ENCODE results near the gene ENTPD1. TPM values are rescaled to one million over a fixed set of nuclear protein-coding genes. Genes with fewer than 3 reads are reported as not detected.

ENTPD1 gene
- total RNA-seq, 1 experiment from 2014 or later = 0.92 TPM

DNA sequence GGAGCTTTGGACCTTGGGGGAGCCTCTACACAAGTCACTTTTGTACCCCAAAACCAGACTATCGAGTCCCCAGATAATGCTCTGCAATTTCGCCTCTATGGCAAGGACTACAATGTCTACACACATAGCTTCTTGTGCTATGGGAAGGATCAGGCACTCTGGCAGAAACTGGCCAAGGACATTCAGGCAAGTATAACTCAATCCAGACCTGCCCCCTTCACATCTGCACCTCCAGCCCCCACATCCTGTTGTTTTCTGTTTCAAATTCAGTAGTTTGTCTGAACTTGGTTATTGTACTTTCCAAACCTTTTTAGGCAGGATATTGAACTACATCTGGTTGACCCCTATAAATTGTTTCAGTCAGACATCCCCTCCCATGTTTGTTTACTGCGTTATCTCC, 89.4 kb downstream of the ENTPD1 start:
- intact Hi-C loops (cut with micrococcal nuclease; ENCODE audit: unreplicated experiment) = no loop called here
- CTCF ChIA-PET = interaction anchor here (6.9 kb wide), 1 partner anchor 152 kb away, joined by 84 read pairs; the partner anchor contains the start of gene TCTN3
- no peak overlapping the region for H3K4me3 ChIP-seq (ENCODE audit: low read depth, low read length, poor library complexity, severe bottlenecking)
- POLR2A ChIA-PET (ENCODE audit: low non-redundant PET) = no interaction called here
- no peak overlapping the region for H3K27ac ChIP-seq (ENCODE audit: low read depth, low read length, poor library complexity, severe bottlenecking)
- TF ChIP-seq EZH2 (IDR thresholded peaks at IDR 0.05; ENCODE audit: borderline replicate concordance, low read depth, low read length, poor library complexity, severe bottlenecking) = no peak
- TF ChIP-seq, protein P1, sequence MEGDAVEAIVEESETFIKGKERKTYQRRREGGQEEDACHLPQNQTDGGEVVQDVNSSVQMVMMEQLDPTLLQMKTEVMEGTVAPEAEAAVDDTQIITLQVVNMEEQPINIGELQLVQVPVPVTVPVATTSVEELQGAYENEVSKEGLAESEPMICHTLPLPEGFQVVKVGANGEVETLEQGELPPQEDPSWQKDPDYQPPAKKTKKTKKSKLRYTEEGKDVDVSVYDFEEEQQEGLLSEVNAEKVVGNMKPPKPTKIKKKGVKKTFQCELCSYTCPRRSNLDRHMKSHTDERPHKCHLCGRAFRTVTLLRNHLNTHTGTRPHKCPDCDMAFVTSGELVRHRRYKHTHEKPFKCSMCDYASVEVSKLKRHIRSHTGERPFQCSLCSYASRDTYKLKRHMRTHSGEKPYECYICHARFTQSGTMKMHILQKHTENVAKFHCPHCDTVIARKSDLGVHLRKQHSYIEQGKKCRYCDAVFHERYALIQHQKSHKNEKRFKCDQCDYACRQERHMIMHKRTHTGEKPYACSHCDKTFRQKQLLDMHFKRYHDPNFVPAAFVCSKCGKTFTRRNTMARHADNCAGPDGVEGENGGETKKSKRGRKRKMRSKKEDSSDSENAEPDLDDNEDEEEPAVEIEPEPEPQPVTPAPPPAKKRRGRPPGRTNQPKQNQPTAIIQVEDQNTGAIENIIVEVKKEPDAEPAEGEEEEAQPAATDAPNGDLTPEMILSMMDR (conservative IDR thresholded peaks at IDR 0.05; ENCODE audit: low read depth, low read length) = no peak
- H3K36me3 ChIP-seq (ENCODE audit: insufficient read depth, low read length, poor library complexity, severe bottlenecking) = no peaks in the 10 kb centered on the region
- DNase-seq (ENCODE audit: low spot score) = no peak
- H3K9me3 ChIP-seq (ENCODE audit: low read depth, low read length, poor library complexity, severe bottlenecking) = no peaks in the 10 kb centered on the region
- no peaks in the 10 kb centered on the region for H3K27me3 ChIP-seq (replicated peaks; ENCODE audit: insufficient read depth, low read depth, low read length, poor library complexity)
- BruUV-seq (replicated peaks) = no TSS peak
- H3K4me1 ChIP-seq (ENCODE audit: insufficient read depth, low read length, poor library complexity, severe bottlenecking) = no peaks in the 10 kb centered on the region

DNA sequence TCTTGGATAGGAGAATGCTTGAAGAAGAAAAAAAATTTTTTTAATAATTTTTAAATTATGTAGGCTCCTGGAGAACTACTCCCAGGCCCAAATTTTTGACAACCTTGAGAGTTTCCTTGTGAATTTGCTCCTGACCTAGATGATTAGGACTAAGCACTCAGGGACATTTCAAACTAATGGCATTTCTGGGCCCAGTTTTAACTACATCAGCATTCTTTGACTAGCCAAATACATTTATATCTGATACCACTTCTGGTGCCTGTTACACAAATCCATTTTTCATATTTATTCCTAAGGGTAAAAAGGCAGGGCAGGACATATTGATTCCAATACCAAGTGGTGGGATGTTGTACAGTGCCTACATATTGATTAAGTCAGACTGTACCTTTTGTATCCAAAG, 91.0 kb downstream of the ENTPD1 start:
- H3K9me3 ChIP-seq (ENCODE audit: low read depth, low read length, poor library complexity, severe bottlenecking) = no peaks in the 10 kb centered on the region
- CTCF ChIA-PET = no interaction called here
- no peaks in the 10 kb centered on the region for H3K27me3 ChIP-seq (replicated peaks; ENCODE audit: insufficient read depth, low read depth, low read length, poor library complexity)
- no peak for DNase-seq (ENCODE audit: low spot score)
- no peaks in the 10 kb centered on the region for H3K4me1 ChIP-seq (ENCODE audit: insufficient read depth, low read length, poor library complexity, severe bottlenecking)
- no peak overlapping the region for H3K4me3 ChIP-seq (ENCODE audit: low read depth, low read length, poor library complexity, severe bottlenecking)
- intact Hi-C loops (cut with micrococcal nuclease; ENCODE audit: unreplicated experiment) = no loop called here
- H3K27ac ChIP-seq (ENCODE audit: low read depth, low read length, poor library complexity, severe bottlenecking) = no peak overlapping the region
- POLR2A ChIA-PET (ENCODE audit: low non-redundant PET) = no interaction called here
- no TSS peak for BruUV-seq (replicated peaks)
- TF ChIP-seq, protein P1 (conservative IDR thresholded peaks at IDR 0.05; ENCODE audit: low read depth, low read length) = no peak
- TF ChIP-seq EZH2 (IDR thresholded peaks at IDR 0.05; ENCODE audit: borderline replicate concordance, low read depth, low read length, poor library complexity, severe bottlenecking) = no peak
- H3K36me3 ChIP-seq (ENCODE audit: insufficient read depth, low read length, poor library complexity, severe bottlenecking) = no peaks in the 10 kb centered on the region

DNA sequence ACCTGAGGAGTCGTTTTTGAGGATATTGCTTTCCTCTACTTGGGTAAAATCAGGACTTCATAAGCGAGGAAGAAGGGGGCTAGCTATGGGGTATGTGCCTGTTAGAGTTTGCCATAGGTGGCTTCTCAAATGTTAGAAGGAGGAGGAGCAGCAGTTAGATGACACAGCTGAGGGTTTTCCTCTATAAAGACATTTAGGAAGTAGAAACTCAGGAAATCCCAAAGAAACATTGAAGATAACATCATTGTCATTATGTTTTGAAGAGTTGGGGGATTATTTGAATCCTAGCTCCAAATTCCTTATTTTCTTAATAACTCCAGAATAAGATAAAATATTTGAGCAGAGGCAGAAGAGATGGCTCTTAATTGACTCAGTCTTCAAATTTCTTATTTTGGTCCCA, 92.9 kb downstream of the ENTPD1 start:
- POLR2A ChIA-PET (ENCODE audit: low non-redundant PET) = no interaction called here
- Histone ChIP-seq H3K4me3 (ENCODE audit: low read depth, low read length, poor library complexity, severe bottlenecking) (no peak overlapping the region), H3K4me1 (ENCODE audit: insufficient read depth, low read length, poor library complexity, severe bottlenecking) (no peaks in the 10 kb centered on the region), H3K27ac (ENCODE audit: low read depth, low read length, poor library complexity, severe bottlenecking) (no peak overlapping the region), H3K36me3 (ENCODE audit: insufficient read depth, low read length, poor library complexity, severe bottlenecking) (no peaks in the 10 kb centered on the region), H3K9me3 (ENCODE audit: low read depth, low read length, poor library complexity, severe bottlenecking) (no peaks in the 10 kb centered on the region), H3K27me3 (replicated peaks; ENCODE audit: insufficient read depth, low read depth, low read length, poor library complexity) (no peaks in the 10 kb centered on the region)
- intact Hi-C loops (cut with micrococcal nuclease; ENCODE audit: unreplicated experiment) = no loop called here
- CTCF ChIA-PET = interaction anchor here (0.6 kb wide), 1 partner anchor 66 kb away, joined by 4 read pairs; no protein-coding TSS in a partner anchor
- TF ChIP-seq, protein P1 (conservative IDR thresholded peaks at IDR 0.05; ENCODE audit: low read depth, low read length) = no peak
- TF ChIP-seq EZH2 (IDR thresholded peaks at IDR 0.05; ENCODE audit: borderline replicate concordance, low read depth, low read length, poor library complexity, severe bottlenecking) = no peak
- no peak for DNase-seq (ENCODE audit: low spot score)
- no TSS peak for BruUV-seq (replicated peaks)
